ENCODE measurements around the gene HNRNPUL1. TPM values are rescaled to one million over a fixed set of nuclear protein-coding genes. Genes with fewer than 3 reads are reported as not detected.
"Not testable (repeated sequence)": the region's sequence is repeated elsewhere in the genome, so short reads cannot be mapped to it uniquely, and the experiment has no call there.

Gene HNRNPUL1
- polyA plus RNA-seq, 3 donors, result 47.6 to 129 (median 87.1) TPM

DNA sequence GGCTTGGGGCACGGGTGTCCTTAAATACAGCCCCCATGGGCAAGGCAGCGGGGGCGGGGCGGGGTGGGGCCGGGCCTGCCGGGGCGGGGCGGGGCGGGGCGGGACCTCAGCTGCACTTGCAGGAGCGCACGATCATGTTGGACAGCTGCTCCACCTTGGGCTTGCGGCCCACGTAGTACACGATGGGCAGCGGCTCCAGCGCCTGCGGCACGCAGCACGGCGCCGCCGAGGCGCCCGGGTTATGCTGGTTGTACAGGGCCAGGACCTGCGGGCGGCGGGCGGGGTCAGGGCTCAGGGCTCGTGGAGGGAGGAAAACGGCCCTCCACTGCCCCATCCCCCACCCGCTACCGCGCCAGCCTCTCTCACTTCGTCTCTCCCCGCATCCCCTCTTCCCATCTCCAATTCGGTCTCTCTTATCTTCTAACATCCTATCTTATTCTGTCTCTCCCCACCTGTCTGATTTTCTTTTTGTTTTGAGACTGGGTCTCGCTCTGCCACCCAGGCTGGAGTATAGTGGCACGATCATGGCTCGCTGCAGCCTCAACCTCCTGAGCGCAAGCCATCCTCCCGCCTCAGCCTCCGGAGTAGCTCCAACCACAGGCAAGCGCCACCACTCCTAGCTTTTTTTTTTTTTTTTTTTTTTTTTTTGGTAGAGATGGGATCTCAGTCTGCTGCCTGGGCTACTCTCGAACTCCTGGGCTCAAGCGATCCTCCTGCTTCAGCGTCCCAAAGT lies 66.9 kb downstream of the HNRNPUL1 start:
- no peak overlapping the region for H3K27ac ChIP-seq (ENCODE audit: low read depth, low read length)
- WGBS, 3 donors, result 63 to 85% (median 82%) methylated on average over 16 to 47 of the region's 47 CpGs

DNA sequence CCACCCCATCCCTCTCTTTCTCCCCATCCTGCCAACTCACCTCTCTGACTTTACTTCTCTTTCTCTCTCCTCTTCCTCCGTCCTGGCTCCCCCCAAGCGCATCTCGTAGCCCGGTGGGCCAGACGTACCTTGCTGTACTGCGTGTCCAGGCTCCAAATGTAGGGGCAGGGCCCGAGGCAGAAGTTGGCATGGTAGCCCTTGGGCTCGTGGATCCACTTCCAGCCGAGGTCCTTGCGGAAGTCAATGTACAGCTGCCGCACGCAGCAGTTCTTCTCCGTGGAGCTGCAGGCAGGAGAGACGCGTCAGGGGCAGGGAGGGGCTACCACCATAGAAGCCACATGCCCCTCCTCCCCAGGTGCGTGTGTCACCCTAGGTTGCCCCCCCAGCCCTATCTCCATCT lies 67.8 kb downstream of the HNRNPUL1 start:
- H3K27ac ChIP-seq (ENCODE audit: low read depth, low read length), result peak overlapping the region; percentile 54
- 89 to 94% (median 90%) methylated on average over 16 of the region's 16 CpGs for WGBS, 3 donors

DNA sequence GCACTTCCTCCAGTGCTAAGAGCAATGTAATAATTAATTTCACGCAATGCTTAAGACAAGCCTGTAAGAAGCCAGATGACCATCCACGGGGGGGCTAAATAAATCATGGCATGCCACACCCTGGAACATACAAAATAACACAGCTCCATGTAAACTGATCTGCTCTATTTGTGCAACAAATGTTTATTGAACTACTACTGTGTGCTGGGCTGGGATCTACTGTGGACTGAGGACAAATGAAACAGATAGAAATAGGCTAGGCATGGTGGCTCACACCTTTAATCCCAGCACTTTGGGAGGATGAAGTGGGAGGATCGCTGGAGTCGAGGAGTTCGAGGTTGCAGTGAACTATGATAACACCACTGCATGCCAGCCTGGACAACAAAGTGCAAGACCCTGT lies 68.3 kb downstream of the HNRNPUL1 start:
- WGBS, 3 donors, result 84 to 92% (median 90%) methylated on average over 5 of the region's 5 CpGs
- H3K27ac ChIP-seq (ENCODE audit: low read depth, low read length), result no peak overlapping the region

- WGBS, 3 donors, result 41 to 83% (median 44%) methylated on average over 5 of the region's 5 CpGs
- H3K27ac ChIP-seq (ENCODE audit: low read depth, low read length), result no peak overlapping the region
These were observed 70.6 kb downstream of the HNRNPUL1 start for GRCh38 chr19:41334793-41335192.

GRCh38 chr19:41335467-41335866 lies 71.3 kb downstream of the HNRNPUL1 start:
- no peak overlapping the region for H3K27ac ChIP-seq (ENCODE audit: low read depth, low read length)
- WGBS, 3 donors, result 91 to 95% (median 91%) methylated on average over 10 of the region's 10 CpGs

DNA sequence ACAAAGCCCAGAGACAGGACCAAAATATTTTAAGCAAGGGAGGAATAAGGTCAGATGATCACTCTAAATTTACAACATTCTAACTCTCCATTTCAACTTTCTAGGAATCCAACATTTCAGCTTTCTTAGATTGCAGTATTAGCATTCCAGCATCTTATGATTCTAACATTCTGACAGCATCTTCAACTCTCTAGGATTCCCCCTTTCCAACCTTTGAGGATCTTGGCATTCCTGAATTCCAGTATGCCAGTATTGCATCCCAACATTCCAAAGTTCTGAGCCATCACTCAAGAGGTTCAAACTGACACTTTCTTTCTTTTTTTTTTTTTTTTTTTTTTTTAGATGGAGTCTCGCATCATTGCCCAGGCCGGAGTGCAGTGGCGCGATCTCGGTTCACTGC lies 75.8 kb downstream of the HNRNPUL1 start:
- WGBS, 3 donors, result 95 to 98% (median 96%) methylated on average over 5 of the region's 5 CpGs
- no peak overlapping the region for H3K27ac ChIP-seq (ENCODE audit: low read depth, low read length)

- H3K27ac ChIP-seq (ENCODE audit: low read depth, low read length), result no peak overlapping the region
These were observed 77.7 kb downstream of the HNRNPUL1 start for GRCh38 chr19:41341669-41342490.

DNA sequence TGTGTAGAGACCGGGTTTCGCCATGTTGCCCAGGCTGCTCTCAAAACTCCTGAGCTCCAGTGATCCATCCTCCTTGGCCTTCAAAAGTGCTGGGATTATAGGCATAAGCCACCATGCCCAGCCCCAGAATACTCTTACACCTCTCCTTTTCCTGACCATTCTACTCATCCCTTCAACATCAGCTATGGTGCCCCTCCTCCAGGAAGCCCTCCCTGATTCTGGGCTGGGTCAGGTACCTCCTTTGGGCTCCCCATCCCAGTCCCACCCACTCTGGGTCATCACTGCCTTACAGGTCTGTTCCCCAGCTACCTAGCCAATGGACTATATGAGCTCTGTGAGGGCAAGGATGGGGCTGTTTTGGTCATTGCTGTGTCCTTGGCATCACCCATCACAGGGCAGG lies 80.0 kb downstream of the HNRNPUL1 start:
- no peak overlapping the region for H3K27ac ChIP-seq (ENCODE audit: low read depth, low read length)
- 94 to 98% (median 95%) methylated on average over 2 of the region's 2 CpGs for WGBS, 3 donors

More at GRCh38 chr19:41341669-41342490, 77.7 kb downstream of the HNRNPUL1 start:
- WGBS, 3 donors, result 50 to 78% (median 75%) methylated on average over 18 to 20 of the region's 20 CpGs

- WGBS, 3 donors, result 91 to 94% (median 91%) methylated on average over 9 of the region's 9 CpGs
- not testable (repeated sequence) for H3K27ac ChIP-seq (ENCODE audit: low read depth, low read length)
These were observed 82.7 kb downstream of the HNRNPUL1 start for GRCh38 chr19:41346916-41347315.

- H3K27ac ChIP-seq (ENCODE audit: low read depth, low read length), result no peak overlapping the region
- WGBS, 3 donors, result 1 to 17% (median 2%) methylated on average over 21 to 22 of the region's 22 CpGs
These were observed 86.7 kb downstream of the HNRNPUL1 start for GRCh38 chr19:41350735-41351338.

GRCh38 chr19:41351339-41352245 lies 87.4 kb downstream of the HNRNPUL1 start:
- WGBS, 3 donors, result 1% methylated on average over 35 to 58 of the region's 58 CpGs
- peak overlapping the region; percentile 7 for H3K27ac ChIP-seq (ENCODE audit: low read depth, low read length)

GRCh38 chr19:41352279-41352608 lies 88.1 kb downstream of the HNRNPUL1 start:
- 0 to 2% (median 1%) methylated on average over 12 of the region's 12 CpGs for WGBS, 3 donors
- peak overlapping the region; percentile 7 for H3K27ac ChIP-seq (ENCODE audit: low read depth, low read length)

GRCh38 chr19:41352609-41353465 lies 88.7 kb downstream of the HNRNPUL1 start:
- 0 to 1% (median 1%) methylated on average over 65 to 71 of the region's 71 CpGs for WGBS, 3 donors
- no peak overlapping the region for H3K27ac ChIP-seq (ENCODE audit: low read depth, low read length)

GRCh38 chr19:41353466-41354342 lies 89.5 kb downstream of the HNRNPUL1 start, which contains the start of gene TGFB1:
TSS of gene TGFB1 (minus strand) at chr19:41353922. CDS start at chr19:41353044, 878 bp downstream.
- 1% methylated on average over 44 to 78 of the region's 78 CpGs for WGBS, 3 donors
- peak within 1 kb of the TSS; percentile 62 for H3K27ac ChIP-seq (ENCODE audit: low read depth, low read length)

DNA sequence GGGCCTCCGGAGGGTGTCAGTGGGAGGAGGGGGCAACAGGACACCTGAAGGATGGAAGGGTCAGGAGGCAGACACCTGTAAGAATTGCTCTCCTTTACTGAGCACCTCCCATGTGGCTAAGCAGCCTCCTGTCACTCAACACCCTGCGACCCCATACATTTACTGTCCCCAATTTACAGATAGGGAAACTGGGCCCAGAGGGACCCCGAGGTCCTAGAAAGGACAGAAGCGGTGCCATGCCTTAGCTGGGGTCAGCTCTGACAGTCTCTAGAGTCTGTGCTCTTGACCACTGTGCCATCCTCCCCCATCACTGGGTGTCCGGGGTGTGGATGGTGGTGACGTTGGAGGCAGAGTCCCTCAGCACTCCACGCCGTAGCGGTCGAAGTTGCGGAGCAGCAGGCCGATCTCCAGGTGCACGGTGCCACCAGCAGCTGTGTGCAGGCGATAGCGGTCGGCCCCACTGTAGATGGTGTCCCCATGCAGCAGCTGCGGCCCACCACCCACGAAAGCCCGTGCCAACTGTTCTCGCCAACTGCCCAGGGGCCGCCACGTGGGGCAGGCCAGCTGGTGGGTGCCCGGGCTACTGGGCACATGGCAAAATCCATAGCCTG lies 90.3 kb downstream of the HNRNPUL1 start:
- H3K27ac ChIP-seq (ENCODE audit: low read depth, low read length), result no peak overlapping the region
- WGBS, 3 donors, result 89 to 92% (median 90%) methylated on average over 23 of the region's 23 CpGs

- no peak overlapping the region for H3K27ac ChIP-seq (ENCODE audit: low read depth, low read length)
- WGBS, 3 donors, result 88 to 100% (median 100%) methylated on average over 1 of the region's 1 CpG
These were observed 90.9 kb downstream of the HNRNPUL1 start for GRCh38 chr19:41355035-41355434.

All from adipose tissue (tissue), 3 donors.